Stomach smooth muscle (tissue), 2 donors: Measurements from ENCODE around the gene YPEL1.

Experiments used
- H3K27ac ChIP-seq: one replicate; pipeline ENCODE4 v1.7.0; 2013; ENCODE audit warnings: mild to moderate bottlenecking, low read length, inconsistent platforms
- H3K27me3 ChIP-seq, 2 donors: one replicate each; pipeline ENCODE4 v1.7.0; 2013; ENCODE audit warnings: low read length in 2 of 2; ENCODE audit not compliant: insufficient read depth in 2 of 2, control insufficient read depth in 1 of 2
- H3K36me3 ChIP-seq, 2 donors: one replicate each; pipeline ENCODE4 v1.7.0; 2013; ENCODE audit warnings: low read length in 2 of 2; ENCODE audit not compliant: control insufficient read depth in 2 of 2, insufficient read depth in 2 of 2
- H3K4me1 ChIP-seq: one replicate; pipeline ENCODE4 v1.7.0; 2013; ENCODE audit warnings: low read length; ENCODE audit not compliant: control insufficient read depth, insufficient read depth
- H3K4me3 ChIP-seq, 2 donors: one replicate each; pipeline ENCODE4 v1.7.0; 2013; ENCODE audit warnings: low read length in 2 of 2
- H3K9ac ChIP-seq, 2 donors: one replicate each; pipeline ENCODE4 v1.7.0; 2013; ENCODE audit warnings: low read length in 2 of 2, mild to moderate bottlenecking in 1 of 2
- H3K9me3 ChIP-seq, 2 donors: one replicate each; pipeline ENCODE4 v1.7.0; 2013; ENCODE audit warnings: low read length in 2 of 2; ENCODE audit not compliant: control insufficient read depth in 2 of 2
- donor health status: healthy.
- donor health status: Pancreatic carcinoma.

Gene YPEL1, protein sequence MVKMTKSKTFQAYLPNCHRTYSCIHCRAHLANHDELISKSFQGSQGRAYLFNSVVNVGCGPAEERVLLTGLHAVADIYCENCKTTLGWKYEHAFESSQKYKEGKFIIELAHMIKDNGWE

DNA sequence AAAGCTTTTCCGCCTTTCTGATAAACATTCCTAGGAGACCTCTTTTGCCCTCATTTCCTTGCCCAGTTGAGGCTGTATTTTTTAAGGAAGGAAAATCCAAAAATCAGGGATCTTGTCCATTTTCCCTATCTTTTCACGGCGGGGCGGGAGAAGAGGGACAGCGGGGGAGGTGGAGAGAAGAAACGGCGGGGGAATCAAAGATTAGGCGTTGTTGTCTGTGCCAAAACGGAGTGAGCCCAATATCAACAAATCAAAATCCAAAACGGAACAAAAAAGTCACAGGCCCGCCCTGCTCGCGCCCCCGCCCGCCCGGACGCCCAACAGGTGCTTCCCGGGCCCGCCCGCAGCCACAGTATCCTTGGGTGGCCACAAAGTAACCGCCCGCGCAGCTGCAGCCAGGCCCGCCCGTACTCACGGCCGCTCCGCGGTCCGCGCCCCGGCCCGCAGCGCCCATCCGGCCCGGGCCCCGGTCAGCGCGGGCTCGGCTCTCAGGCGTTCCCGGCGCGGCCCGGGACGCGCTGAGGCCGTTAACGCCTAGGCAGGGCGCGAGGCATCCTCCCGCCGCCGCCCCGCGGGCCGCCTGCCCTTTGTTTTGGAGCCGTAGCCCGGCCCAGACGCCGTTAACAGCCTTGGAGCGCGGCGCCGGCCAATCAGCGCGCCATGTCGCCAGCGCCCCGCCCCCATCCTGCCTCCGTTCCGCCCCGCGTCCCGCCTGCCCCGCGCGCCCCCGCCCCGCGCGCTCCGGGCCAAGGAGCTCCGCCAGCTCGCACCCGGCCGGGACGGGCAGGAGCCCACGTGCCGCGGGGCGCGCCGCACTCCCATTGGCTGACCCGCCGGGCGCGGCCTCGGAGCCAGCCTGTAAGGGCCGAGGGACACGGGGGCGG lies at the start of gene YPEL1:
Gene YPEL1 (minus strand): TSS at position 595 of the 884 bp plus-strand sequence. CDS start 25,050 bp downstream, outside the sequence.
- Histone ChIP-seq H3K9ac (peak within 1 kb of the TSS; percentile 66 to 74), H3K36me3 (no peaks in the 10 kb centered on the region), H3K4me1 (peaks cover 11% of the 10 kb centered on the region), H3K9me3 (no peaks in the 10 kb centered on the region), H3K27me3 (no peaks in the 10 kb centered on the region), H3K27ac (no peak within 1 kb of the TSS), H3K4me3 (peak within 1 kb of the TSS; percentile 79 to 81)

DNA sequence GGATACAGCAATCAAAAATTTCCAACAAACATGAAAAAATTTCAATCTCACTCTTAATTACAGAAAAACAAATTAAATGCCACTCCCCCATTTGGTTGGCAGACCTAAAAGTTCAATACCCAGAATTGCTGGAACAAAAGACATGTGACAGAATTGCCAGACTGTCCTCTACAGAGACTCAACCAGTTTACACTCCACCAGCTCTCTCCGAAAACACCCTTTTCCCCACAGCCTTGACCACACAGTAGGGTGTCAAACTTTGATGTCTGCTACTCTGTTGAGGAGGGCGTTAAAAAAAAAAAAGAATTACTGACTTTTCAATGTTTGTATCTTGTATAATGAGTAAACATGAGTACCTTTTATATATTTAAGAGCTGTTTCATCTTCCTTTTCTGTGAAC lies 44.7 kb upstream of the YPEL1 start:
- Histone ChIP-seq H3K4me1 (no peaks in the 10 kb centered on the region), H3K36me3 (peaks cover 5 to 20% of the 10 kb centered on the region in 2 donors), H3K4me3 (no peak overlapping the region), H3K27me3 (no peaks in the 10 kb centered on the region), H3K27ac (no peak overlapping the region), H3K9ac (no peak overlapping the region), H3K9me3 (no peaks in the 10 kb centered on the region)

DNA sequence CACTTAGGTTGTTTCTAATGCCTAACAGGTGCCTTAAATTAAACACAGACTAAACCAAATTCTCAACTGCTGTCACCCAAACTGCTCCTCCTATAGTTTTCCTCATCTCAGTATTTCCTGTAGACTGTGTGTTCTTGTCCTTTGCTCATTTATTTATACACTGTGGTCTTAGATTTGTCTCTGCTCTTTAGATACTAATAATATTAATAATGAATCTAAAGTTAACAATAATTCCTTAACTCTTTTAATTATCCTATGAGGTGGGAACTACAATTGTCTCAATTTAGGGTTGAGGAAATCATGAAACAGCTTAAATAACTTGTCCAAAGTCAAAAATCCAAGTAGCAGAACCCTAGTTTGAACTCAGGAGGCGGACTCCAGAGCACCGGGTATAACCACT lies 43.9 kb upstream of the YPEL1 start:
- no peaks in the 10 kb centered on the region for H3K27me3 ChIP-seq
- H3K27ac ChIP-seq, result no peak overlapping the region
- no peak overlapping the region for H3K4me3 ChIP-seq
- H3K36me3 ChIP-seq, result peaks cover 0 to 15% of the 10 kb centered on the region in 2 donors
- H3K4me1 ChIP-seq, result no peaks in the 10 kb centered on the region
- no peak overlapping the region for H3K9ac ChIP-seq
- no peaks in the 10 kb centered on the region for H3K9me3 ChIP-seq

DNA sequence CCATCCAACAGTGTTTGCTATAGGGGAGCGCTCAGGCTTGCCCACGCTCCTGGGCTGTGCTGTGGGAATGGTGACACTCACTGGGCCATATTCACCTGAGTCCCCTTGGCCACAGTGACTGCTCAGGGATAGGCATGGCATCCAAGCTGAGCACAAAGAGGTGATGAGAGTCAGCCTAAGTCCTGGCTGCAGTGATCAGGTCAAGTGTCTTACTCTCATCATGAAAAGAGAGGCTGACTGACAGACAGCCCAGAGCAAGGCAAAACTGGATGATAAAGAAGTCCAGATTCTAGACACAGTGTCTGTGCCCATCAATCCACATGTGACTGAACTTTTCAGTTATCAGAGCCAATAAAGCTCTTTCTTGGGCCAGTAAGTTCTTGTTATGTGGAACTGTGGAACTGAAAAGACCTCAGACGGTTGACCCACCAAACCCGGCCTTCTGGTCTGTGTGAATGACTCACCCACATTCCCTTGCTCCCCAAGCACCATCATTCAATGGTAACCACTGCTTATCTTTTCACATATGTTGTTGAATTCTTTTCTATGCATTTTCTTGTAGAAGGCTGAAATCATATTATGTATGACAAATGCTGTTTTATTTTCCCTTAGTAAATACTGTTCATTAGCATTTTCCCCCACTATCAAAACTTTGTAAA lies 43.2 kb upstream of the YPEL1 start:
- Histone ChIP-seq H3K4me3 (no peak overlapping the region), H3K9me3 (no peaks in the 10 kb centered on the region), H3K27me3 (no peaks in the 10 kb centered on the region), H3K4me1 (no peaks in the 10 kb centered on the region), H3K9ac (no peak overlapping the region), H3K36me3 (peaks cover 0 to 15% of the 10 kb centered on the region in 2 donors), H3K27ac (no peak overlapping the region)

DNA sequence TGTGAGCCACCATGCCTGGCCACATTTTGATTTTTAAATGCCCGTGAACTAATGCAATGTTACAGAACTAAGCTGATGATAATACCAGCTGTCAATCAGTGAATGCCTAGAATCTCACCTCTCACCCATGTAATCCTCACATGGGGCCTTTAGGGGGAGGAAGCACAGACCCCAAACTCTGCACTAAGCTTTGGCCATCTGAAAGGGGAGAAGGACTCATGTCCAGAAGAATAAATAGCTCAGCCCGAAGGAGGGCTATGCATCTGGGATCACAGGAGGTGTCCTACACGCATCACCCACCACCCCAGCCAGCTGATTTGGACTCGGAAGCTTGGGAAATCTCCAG lies 36.0 kb upstream of the YPEL1 start:
- Histone ChIP-seq H3K4me1 (no peaks in the 10 kb centered on the region), H3K9ac (no peak overlapping the region), H3K4me3 (no peak overlapping the region), H3K27me3 (no peaks in the 10 kb centered on the region), H3K36me3 (peaks cover 32 to 44% of the 10 kb centered on the region in 2 donors), H3K9me3 (no peaks in the 10 kb centered on the region), H3K27ac (no peak overlapping the region)

DNA sequence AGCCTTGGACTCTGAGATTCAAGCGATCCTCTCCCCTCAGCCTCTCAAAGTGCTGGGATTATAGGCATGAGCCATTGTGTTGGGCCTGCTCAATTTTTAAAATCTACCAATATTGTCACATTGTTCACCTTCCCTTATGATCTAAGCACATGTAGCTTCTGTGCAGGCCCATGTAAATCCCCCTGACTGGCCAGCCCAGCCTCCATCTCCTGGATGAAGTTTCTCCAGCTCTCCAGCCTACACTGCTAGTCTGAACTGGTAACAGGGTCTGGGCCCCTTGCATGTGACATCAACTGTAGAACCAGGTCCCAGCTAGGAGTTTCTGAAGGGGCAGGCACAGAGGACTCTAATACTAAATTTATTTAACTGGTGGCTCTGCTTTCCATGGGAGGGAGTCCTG lies 32.8 kb upstream of the YPEL1 start:
- Histone ChIP-seq H3K9me3 (no peaks in the 10 kb centered on the region), H3K27me3 (no peaks in the 10 kb centered on the region), H3K9ac (no peak overlapping the region), H3K36me3 (peaks cover 57 to 66% of the 10 kb centered on the region in 2 donors), H3K4me1 (peaks cover 10% of the 10 kb centered on the region), H3K4me3 (no peak overlapping the region), H3K27ac (no peak overlapping the region)

DNA sequence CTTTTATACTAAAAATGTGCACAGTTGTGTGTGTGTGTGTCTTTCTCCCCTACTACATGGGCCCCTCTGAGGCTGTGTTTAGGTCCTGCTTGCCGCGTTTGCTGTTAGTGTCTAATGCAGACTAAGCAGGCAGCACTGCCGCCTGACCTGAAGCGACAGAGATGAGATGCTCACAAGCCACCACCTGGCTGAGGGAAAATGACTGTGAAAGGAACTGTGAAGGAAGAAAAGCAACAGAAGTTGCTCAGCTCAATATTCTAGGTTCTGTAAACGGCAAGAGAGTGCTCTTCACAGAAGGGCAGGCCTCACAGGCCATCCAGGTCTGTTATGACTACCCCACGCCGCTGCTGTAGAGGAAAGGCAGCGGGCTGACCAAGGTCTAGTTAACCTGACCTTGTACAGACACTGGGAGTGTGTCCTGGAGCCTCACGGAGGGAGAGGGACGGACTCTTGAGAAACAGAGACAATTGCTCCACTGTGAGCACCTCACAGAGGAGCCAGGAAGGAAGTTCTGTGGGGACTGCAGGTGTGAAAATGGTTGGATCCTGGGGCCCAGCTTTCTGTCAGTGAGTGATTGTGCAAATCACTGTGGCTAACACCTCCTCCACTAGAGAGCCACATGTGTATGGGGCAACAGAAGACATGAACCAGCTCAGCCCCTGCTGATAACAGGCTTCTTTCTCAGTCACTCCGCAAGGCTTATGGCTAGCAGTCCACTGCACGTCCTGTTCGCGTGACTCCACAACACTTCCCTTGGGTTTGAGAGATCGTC lies 31.3 kb upstream of the YPEL1 start:
- Histone ChIP-seq H3K9me3 (no peaks in the 10 kb centered on the region), H3K4me1 (peaks cover 24% of the 10 kb centered on the region), H3K27ac (no peak overlapping the region), H3K9ac (no peak overlapping the region), H3K27me3 (no peaks in the 10 kb centered on the region), H3K36me3 (peaks cover 49 to 65% of the 10 kb centered on the region in 2 donors), H3K4me3 (no peak overlapping the region)

DNA sequence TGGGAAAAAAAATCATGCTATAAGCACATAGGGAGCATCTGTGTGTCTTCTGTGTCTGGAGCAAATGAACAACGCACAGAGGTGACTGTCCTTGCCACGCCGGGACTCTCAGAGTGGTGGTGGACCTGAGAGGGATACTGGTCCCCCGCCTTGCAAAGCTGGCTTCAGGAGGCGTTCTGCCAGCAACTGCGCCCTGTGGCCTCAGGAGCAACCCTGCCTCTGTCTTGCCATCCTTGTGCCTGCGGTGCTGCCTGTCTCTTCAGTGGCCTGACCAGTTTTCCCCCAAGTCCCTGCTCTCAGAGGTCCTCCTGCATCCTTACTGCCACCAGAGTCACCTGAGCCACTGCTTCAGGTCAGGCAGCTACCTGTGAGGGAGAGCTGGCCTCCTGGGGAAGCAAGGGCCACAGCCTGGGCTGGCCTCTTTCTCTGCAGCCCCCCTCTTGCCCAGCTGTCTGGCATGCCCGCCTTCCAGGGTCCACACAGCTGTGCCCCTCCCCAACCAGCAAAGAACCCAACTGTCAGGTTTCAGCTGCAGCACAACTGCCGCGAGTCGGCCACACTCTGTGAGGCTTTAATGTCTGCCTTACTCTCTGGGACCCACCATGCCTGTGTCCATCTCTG lies 30.4 kb upstream of the YPEL1 start:
- Histone ChIP-seq H3K9ac (no peak overlapping the region), H3K4me1 (peaks cover 27% of the 10 kb centered on the region), H3K4me3 (no peak overlapping the region), H3K9me3 (no peaks in the 10 kb centered on the region), H3K27me3 (no peaks in the 10 kb centered on the region), H3K27ac (no peak overlapping the region), H3K36me3 (peaks cover 48 to 60% of the 10 kb centered on the region in 2 donors)

DNA sequence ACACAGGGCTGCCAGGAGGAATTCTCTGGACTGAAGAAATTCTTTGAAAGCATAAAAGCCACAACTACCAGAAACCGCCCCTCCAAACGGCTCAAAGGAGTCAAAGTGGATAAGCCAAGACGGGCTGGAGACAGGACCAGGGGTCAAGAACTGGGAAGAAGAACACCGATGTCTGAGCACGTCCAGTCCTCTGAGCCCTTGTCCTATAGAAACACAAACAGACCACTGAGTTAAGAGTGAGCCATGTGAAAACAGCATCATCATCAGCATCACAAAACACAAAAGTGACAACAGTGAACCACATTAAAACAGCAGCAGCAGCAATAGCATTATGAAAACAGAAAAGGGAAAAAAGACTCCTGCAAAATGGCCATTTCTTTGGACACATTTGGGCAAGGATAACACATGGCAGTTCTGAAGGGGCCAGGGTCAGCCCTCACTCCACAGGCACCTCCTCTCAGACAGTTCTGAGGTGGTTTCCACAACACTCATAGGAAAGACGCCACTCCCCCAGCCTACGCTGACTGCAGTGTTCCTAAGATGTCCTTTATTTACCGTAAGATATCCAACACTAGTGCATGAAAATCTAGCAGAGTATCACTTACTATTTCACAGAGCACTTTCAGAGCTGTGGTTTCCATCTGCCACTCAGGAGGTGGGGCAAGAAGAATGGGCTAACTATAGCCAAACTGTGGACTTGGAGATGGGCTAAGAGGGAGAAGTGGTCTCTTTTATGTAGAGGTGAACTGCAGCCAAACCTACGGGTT lies 28.6 kb upstream of the YPEL1 start:
- Histone ChIP-seq H3K9ac (no peak overlapping the region), H3K36me3 (peaks cover 48 to 61% of the 10 kb centered on the region in 2 donors), H3K9me3 (no peaks in the 10 kb centered on the region), H3K27ac (no peak overlapping the region), H3K4me1 (peaks cover 28% of the 10 kb centered on the region), H3K4me3 (no peak overlapping the region), H3K27me3 (no peaks in the 10 kb centered on the region)
